HG02588 (cell line): ENCODE data around the gene DRG2.

Experiments
- ATAC-seq: cut with Tn5 transposase; IDR thresholded peaks from one replicate; pipeline ENCODE4 v1.9.1; 2021; ENCODE audit warnings: mild to moderate bottlenecking, moderate library complexity; ENCODE audit not compliant: unreplicated experiment

The DRG2 gene

GRCh38 chr17:18111330-18111971, 23.7 kb downstream of the DRG2 start:
- no peak for ATAC-seq

DNA sequence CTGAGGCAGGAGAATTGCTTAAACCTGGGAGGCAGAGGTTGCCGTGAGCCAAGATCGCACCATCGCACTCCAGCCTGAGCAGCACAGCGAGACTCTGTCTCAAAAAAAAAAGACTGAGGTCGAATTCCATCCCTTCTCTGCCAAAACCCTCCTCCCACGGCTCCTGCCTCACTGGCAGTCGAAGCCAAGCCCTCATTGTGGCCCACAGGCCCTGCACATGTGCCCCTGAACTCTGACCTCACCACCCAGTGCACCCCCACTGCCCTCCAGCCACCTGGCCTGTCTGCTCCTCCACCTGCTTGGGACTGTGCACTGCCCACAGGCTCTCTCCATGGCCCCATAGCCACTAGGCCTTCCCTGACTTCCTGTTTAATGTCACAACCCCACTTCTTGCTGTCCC, 27.8 kb downstream of the DRG2 start:
- ATAC-seq: no peak

DNA sequence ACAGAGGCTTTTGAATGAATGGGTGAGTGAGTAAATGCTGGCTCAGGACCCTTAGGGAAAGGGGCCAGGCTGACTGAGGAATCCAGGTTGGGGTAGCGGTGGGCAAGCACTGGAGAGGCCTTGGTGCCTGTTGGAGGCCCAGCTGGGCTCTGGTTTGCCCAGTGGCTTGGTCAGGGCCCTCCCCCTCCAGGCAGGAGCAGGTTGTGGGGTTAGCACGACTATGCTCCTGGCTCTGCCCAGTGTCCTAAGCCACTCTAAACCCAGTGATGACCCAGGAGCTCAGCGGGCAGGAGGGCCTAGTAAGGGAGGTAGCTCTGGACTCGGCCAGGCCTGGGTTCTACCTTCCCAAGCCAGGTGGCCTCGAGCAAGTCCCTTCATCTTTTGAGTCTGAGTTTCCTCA, 28.3 kb downstream of the DRG2 start:
- no peak for ATAC-seq

DNA sequence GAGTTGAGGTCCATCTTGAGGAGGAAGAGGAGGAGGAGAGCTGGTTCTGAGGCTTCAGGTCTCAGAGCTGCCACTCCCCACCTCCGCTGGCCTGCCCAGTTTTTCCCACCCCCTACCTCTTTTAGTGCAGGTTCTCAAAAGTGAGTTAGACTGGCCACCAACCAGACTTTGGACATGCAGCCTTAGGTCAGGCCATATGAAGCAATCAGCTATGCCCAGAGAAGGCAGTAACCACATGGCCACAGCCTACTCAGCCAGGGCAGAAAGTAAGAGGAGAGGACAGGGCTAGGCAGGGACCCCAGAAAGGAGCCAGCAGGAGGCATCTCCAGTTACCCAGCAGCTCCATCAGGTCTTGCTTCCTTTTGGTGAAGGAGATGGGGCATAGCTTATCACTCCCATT, 29.8 kb downstream of the DRG2 start:
- ATAC-seq: no peak

- no peak for ATAC-seq
These were observed 30.5 kb downstream of the DRG2 start for GRCh38 chr17:18117982-18118975.

DNA sequence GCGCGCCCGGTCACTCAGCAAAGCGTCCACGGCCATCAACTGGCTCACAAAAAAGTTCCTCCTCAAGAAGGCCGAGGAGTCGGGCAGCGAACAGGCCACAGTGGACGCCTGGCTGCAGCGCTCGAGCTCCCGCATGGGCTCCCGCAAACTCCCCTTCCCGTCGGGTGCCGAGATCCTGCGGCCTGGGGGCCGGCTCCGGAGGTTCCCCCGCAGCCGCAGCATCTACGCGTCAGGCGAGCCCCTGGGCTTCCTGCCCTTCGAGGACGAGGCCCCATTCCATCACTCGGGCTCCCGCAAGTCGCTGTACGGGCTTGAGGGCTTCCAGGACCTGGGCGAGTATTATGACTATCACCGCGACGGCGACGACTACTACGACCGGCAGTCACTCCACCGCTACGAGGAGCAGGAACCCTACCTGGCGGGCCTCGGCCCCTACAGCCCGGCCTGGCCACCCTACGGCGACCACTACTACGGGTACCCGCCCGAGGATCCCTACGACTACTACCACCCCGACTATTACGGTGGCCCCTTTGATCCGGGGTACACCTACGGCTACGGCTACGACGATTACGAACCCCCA, 31.5 kb downstream of the DRG2 start:
- ATAC-seq: no peak

- ATAC-seq: no peak
These were observed 32.2 kb downstream of the DRG2 start for GRCh38 chr17:18119938-18120337.

GRCh38 chr17:18120461-18121017, 32.8 kb downstream of the DRG2 start:
- no peak for ATAC-seq

DNA sequence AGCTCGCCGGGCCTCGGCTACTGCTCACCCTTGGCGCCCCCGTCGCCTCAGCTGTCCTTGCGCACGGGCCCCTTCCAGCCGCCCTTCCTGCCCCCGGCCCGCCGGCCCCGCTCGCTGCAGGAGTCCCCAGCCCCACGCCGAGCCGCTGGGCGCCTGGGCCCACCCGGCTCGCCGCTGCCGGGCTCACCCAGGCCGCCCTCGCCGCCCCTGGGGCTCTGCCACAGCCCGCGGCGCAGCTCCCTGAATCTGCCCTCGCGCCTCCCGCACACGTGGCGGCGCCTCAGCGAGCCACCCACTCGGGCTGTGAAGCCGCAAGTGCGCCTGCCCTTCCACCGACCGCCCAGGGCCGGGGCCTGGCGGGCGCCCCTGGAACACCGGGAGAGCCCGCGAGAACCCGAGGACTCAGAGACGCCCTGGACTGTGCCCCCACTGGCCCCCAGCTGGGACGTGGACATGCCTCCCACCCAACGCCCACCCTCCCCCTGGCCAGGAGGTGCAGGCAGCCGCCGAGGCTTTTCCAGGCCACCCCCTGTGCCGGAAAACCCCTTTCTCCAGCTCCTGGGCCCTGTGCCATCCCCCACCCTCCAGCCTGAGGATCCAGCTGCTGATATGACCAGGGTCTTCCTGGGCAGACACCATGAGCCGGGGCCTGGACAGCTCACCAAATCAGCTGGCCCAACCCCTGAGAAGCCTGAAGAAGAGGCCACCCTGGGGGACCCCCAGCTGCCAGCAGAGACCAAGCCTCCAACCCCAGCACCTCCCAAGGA, 33.6 kb downstream of the DRG2 start:
- ATAC-seq: no peak

DNA sequence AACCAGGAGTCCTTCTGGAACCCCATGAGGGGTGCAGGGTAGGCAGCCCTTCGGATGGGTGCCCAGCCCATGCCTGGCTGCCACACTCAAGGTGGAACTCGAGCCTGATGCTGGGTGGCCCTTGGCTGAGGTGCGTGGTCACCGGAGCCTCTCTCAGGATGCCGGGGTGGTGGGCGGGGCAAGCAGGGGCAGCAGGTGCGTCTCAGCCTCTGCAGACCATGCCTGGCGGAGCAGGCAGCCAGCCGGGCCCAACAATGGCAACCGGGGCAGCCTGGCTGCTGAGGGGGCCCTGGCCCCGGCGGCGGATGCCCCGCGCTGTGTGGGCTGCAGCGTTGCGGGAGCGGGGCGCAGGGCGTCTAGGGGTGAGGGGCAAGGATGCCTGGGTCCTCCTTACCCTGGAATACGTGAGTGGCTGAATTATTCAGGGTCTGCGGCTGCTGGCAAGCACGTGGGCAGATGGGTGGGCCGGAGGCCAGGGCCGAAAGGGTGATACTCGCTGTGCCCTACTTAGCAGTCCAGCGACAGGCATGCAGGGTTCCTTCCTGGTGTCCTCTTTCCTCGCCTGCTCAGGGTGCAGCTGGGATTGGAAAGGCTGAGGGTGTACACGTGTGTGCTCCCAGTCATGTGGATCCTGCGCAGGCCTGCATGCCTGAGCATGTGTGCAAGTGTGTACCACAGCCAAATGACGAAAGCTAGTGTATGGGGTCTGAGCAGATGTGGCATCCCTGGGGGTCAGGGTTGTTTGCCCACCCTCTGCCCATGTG, 35.4 kb downstream of the DRG2 start:
- ATAC-seq: no peak

DNA sequence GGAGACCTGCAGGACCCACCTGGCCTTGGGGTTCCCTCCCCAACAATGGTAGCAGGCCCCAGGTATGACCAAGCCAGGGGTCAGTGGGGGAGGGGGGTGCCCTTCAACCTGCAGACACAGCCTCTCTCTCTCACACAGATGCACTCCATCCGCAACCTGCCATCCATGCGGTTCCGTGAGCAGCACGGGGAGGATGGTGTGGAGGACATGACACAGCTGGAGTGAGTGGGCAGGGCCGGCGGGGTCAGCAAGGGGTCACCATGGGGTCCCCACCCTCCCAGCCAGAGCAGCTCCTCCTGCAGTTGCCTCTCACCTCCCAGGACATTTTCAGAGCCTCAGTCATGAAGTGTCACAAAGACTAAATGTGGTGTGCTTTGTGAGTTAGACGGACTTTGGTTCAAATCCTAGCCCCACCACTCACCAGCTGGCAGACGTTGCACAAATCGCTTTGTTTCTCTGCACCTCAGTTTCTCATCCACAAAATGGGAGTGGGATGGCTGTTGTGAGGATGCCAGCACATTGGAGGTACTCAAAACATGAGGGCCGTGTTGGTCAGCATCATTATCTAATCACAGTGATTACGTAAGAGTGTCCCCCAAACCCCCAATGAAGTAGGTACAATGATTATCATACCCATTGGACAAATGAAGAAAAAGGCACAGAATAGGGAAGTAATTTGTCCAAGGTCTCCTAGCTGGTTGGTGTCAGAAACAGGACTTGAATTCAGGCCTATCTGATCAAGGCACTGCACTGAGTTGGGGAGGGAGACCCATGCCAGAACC, 36.8 kb downstream of the DRG2 start:
- ATAC-seq: no peak

GRCh38 chr17:18129041-18129502, 41.3 kb downstream of the DRG2 start:
- ATAC-seq: no peak

DNA sequence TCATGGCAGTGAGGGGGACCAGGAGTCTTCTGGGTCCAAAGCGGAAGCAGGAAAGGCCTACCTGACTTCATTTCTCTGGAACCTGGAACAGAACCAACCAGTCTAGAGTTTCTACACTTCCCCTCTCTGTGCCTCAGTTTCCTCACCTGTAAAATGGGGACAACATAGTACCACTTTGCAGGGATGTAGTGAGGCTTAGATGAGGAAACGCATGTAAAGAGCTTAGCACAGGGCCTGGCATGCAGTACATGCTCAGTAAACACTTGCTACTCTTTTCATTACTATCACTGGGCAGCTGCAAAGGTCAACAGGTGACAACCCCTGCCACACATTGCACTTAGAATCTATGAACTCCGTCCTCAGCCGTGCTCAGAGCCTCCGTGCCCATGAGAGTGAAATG, 45.0 kb downstream of the DRG2 start:
- ATAC-seq: no peak

GRCh38 chr17:18136357-18136756, 48.6 kb downstream of the DRG2 start:
- ATAC-seq: no peak

DNA sequence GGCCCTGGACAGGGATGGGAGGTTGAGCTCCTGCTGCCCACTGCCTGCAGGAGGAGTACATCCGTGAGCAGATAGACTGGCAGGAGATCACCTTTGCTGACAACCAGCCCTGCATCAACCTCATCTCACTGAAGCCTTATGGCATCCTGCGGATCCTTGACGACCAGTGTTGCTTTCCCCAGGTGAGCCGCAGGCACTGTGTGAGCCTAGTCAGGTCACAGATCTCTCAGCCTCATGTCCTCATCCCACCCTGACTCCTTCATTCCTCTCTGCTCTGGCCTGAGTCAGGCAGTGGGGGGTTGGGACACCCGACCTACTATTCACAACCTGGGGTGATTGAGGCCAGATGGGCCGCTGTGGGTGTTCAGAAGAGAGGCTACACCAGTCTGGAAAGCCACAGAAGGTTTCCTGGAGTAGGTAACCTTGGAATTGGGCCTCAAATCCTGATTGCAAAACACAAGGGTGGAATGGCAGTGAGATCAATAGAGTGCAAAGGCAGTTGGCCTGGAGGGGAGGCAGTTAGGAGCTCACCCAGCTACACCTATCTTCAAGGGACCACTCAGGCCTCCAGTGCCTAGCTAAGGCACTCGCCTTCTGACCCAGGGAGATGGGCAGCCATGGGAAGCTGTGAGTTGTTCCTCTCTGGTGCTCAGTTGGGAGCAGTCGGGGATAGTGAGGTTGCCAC, 50.5 kb downstream of the DRG2 start:
- ATAC-seq: no peak

DNA sequence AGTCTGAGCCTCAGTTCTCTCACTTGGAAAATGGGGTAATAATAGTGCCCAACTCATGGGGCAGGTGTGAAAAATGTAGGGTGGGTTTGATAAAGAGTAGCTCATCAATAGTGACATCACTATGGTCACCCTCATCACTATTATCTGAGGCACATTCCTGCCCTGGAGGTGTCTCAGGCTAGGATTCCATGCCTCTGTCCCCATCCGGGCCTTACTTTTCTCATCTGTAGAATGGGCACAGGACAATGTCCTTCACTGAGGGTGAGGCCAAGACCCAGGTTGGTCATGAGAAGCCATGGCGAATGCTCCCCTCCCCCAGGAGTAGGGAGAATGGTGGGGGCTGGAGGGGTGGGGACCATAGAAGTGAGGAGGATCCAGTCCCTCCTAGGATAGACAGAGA, 51.3 kb downstream of the DRG2 start:
- no peak for ATAC-seq

DNA sequence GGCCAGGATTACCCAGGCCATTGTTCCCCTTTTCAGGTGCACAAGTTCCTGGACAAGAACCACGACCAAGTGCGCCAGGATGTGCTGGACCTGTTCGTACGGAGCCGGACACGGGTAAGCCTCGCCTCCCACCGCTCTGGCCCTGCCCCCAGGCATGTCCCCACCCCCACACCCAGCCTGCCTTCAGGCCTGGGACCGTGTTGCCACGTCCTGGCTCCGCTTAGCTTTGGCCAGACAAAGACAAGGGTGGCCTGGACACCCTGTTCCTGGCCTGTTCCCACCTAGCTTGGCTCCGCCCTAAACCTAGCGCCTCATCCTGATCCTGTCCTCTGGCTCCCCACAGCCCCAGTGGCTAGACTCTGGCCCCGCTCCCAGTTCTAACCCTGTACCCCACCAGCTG, 51.8 kb downstream of the DRG2 start:
- no peak for ATAC-seq

DNA sequence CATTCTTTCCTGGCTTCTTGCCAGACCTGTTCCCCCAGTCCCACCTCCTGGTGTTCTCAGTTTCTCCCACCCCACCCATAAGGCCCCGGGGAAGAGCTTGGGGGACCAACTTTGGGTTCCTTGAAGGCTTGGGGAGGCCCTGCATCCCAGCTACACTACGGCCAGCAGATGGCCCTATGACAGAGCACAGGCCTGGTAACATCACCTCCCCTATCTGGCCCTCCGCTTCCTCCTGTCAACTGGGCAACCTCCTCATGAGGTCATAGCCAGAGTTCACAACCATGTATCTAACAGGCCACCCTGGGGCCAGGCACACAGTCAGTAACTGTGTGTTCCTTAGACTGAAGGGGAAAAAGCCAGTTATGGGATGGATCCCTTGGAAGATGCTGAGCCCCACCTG, 52.2 kb downstream of the DRG2 start:
- ATAC-seq: no peak

- no peak for ATAC-seq
These were observed 52.9 kb downstream of the DRG2 start for GRCh38 chr17:18140648-18141047.
